RPMI8226 (cell line): Measurements from ENCODE around the gene L3HYPDH.

ENCODE experiments used
- DNase-seq: peaks from one replicate; pipeline ENCODE4 v3.0.0-alpha.2; 2015

The L3HYPDH gene

GRCh38 chr14:59483819-59484638, at the start of gene L3HYPDH, which contains the start of gene JKAMP:
Gene L3HYPDH (minus strand): TSS chr14:59484408. CDS start chr14:59484316, 92 bp downstream.
Gene JKAMP (plus strand): TSS chr14:59484517. CDS start chr14:59484590, 73 bp downstream.
- DNase-seq: peak; percentile 96

- no peak for DNase-seq
Measured at GRCh38 chr14:59532419-59532818, 48.2 kb upstream of the L3HYPDH start.

GRCh38 chr14:59530349-59530748, 46.1 kb upstream of the L3HYPDH start:
- DNase-seq: no peak

GRCh38 chr14:59529189-59529588, 45.0 kb upstream of the L3HYPDH start:
- no peak for DNase-seq

GRCh38 chr14:59520224-59520623, 36.0 kb upstream of the L3HYPDH start:
- DNase-seq: no peak

GRCh38 chr14:59511916-59512575, 27.8 kb upstream of the L3HYPDH start:
- no peak for DNase-seq

- no peak for DNase-seq
Measured at GRCh38 chr14:59510966-59511365, 26.8 kb upstream of the L3HYPDH start.

GRCh38 chr14:59510001-59510400, 25.8 kb upstream of the L3HYPDH start:
- DNase-seq: no peak

GRCh38 chr14:59509101-59509500, 24.9 kb upstream of the L3HYPDH start:
- DNase-seq: no peak

GRCh38 chr14:59507752-59508103, 23.5 kb upstream of the L3HYPDH start:
- DNase-seq: no peak

- DNase-seq: peak; percentile 46
Measured at GRCh38 chr14:59507063-59507751, 23.0 kb upstream of the L3HYPDH start.

- DNase-seq: no peak
Measured at GRCh38 chr14:59503256-59503655, 19.0 kb upstream of the L3HYPDH start.

GRCh38 chr14:59500732-59501131, 16.5 kb upstream of the L3HYPDH start:
- DNase-seq: no peak

- no peak for DNase-seq
Measured at GRCh38 chr14:59492384-59492783, 8.2 kb upstream of the L3HYPDH start.

GRCh38 chr14:59490756-59491155, 6.5 kb upstream of the L3HYPDH start:
- no peak for DNase-seq

- DNase-seq: no peak
Measured at GRCh38 chr14:59484639-59485175, 499 bp upstream of the L3HYPDH start.

- DNase-seq: no peak
Measured at GRCh38 chr14:59483363-59483762, 845 bp downstream of the L3HYPDH start.

GRCh38 chr14:59482541-59483331, 1.5 kb downstream of the L3HYPDH start:
- no peak for DNase-seq

GRCh38 chr14:59481871-59482540, 2.2 kb downstream of the L3HYPDH start:
- no peak for DNase-seq

- DNase-seq: no peak
Measured at GRCh38 chr14:59481407-59481806, 2.8 kb downstream of the L3HYPDH start.

- no peak for DNase-seq
Measured at GRCh38 chr14:59480166-59480565, 4.0 kb downstream of the L3HYPDH start.

- no peak for DNase-seq
Measured at GRCh38 chr14:59478540-59478939, 5.7 kb downstream of the L3HYPDH start.
